Measurements from ENCODE around the gene FNDC7.

Gene FNDC7

DNA sequence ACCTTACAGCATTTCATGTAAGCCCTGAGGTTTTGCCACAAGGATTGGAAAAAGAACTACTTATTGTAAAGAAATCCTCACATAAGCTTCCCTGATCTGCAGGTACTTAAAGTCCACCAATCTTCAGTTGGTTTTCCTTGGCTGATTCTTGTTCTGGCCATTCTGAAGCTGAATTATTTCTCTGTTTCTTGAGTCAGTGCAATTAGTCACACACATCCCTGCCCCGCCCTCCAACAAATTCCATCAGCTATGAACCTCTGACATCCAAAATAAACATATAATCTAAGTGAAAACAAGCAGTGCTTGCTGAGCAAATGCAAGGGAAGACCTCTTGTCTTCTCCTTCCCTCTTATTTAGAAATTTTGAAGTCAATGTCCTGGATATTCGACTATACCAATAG lies 8.2 kb upstream of the FNDC7 start:
- TF ChIP-seq CTCF (IDR thresholded peaks at IDR 0.05), result no peak

DNA sequence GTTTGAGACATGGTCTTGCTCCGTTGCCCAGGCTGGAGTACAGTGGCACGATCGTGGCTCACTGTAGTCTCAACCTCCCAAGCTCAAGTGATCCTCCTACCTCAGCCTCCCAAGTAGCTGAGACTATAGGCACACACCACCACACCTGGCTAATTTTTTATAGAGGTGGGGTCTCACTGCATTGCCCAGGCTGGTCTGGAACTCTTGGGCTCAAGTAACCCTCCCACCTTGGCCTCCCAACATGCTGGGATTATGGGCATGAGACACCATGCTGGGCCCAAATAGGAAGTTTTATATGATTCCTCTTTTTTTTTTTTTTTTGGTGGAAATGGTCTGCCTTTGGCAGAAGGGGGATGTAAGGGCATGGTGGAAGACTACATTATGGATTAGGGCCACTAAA lies 6.1 kb upstream of the FNDC7 start:
- TF ChIP-seq CTCF (IDR thresholded peaks at IDR 0.05), result no peak

DNA sequence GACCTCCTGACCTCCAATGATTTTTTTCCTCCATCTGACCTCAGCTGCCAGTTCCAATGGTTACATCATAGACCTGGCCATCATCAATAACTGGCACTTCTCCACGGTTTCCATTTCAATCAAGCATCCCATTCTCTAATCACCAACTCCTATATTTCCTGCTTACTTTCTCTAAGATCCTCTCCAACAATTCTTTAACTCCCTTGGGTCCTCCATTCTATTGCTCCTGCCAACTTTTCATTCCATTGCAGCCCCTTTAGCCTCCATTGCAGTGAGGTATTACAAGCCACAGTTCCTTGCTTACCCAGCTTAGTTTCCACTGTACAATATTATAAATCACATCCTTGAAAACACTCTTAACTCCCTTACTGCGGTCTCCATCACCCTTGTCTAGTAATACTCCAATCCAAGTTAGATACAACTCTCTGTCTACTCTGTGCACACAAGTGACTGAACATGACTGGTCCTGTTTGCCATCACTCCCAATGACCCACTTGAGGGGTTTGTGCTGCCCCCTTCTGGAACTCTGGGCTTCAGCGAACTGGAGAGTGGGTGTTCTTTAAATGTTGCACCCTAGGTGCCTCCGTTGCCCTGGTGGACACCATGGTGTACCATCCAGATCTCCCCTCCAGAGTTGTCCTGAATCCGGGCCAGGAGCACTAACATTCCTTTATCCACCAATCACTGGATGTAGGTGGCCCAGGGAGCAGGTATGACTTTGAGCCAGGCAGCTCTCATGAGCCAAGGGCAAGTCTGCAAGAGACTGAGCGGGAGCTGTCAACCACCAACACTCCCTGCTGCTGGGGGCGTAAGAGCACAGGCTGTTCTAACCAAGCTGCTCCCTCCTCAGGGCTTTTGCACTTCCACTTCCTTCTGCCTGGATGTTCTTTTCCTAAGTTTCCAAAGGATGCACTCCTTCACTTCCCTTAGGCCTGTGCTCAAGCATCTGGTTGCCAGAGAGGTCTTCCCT lies 3.7 kb upstream of the FNDC7 start:
- peak; percentile 17; the same call in 1 of the 2 replicates for TF ChIP-seq CTCF (IDR thresholded peaks at IDR 0.05)

DNA sequence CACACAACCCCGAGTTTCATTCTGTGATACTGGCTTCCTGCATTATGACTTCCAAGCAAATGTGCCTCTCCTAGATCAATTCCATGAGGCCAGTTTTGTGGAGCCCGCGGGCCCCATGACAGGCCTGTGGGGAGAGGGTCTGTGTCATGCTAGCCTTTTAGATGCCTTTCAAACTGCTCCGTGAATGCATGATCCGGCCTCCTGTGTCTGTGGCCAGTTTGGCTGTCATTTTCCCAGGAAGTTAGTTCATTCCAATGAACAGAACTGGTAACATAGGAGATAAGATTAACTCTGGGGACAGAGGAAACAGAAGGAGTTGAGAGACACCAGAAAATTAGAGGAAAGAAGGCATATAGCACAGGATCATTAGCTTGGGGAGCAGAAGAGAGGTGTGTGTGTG lies 3.2 kb downstream of the FNDC7 start:
- no peak for TF ChIP-seq CTCF (IDR thresholded peaks at IDR 0.05)

DNA sequence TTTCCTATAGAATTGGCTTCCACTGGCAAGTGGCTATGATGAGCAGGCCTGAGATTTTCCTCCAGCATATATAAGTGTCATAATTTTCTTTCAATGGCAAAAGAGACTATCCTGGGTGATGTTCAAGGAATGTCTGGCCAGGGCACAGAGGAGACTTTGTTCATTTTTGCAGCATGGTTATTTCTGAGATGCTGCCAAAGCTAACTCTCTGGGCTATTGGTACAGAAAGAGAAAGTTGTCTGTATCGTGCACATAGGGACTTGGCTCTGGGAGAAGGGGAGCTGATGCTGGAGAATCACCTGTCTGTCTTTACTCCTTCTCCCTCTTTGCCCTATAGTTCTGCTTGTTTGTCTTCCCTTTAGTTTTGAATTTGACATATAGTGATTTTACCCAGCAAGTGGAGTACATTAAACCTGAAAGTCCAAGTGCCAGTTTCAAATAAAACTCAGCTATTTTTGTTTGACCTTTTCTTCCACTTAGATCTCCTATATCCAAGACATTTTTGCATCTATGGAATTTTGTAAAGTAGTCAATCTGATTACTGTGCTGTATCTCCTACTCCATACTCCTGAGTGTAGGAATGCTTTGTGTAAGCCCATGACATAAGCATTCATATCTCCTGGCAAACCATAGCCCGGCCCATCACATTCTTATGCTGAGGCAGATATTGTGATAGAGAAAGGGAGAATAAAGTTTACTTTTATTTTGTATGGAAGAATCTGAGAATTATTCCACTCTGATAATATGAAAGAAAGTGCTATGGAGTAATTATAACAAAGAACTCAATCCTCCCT lies 3.9 kb downstream of the FNDC7 start:
- no peak for TF ChIP-seq CTCF (IDR thresholded peaks at IDR 0.05)

DNA sequence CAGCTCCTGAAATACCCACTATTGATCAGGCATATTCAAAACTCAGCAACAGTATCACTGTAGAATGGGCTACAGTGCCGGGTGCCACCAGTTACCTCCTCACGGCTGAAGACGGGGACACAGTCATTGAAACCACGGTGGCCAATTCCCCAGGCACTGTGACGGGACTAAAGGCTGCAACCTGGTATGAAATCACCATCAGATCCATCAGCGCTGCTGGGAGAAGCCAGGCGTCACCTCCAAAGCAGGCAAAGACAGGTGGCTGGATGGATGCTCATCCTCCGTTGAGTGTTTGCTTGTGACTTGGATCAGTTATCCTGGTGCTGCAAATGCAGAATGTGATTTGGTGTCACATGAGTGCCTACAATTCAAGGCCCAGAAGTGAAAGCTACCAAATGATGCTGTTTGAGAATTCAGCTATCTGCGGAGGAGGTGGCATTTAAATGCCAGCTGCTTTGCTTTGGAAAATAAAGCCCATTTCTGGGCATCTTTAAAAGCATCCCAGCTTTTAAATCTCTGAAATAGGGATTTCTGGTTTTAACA lies 5.1 kb downstream of the FNDC7 start:
- TF ChIP-seq CTCF (IDR thresholded peaks at IDR 0.05), result no peak

- no peak for TF ChIP-seq CTCF (IDR thresholded peaks at IDR 0.05)
These were observed 6.4 kb downstream of the FNDC7 start for GRCh38 chr1:108718927-108719655.
